Suprapubic skin (tissue), 4 donors: Measurements from ENCODE around the gene PIGQ.

ENCODE experiments used
- CTCF ChIP-seq, 2 donors: fragments of 200-600 bp in 1 of 2; fragments of 450-650 bp in 1 of 2; sonication (generic) in 1 of 2; IDR thresholded peaks; one replicate each; pipeline ENCODE4 v1.5.1; 2016 to 2019; ENCODE audit warnings: antibody characterized with exemption in 2 of 2, mild to moderate bottlenecking in 1 of 2, moderate library complexity in 1 of 2
- EP300 ChIP-seq: sonication (generic); formaldehyde crosslinking; IDR thresholded peaks from one replicate; pipeline ENCODE4 v1.6.1; 2017; ENCODE audit warnings: antibody characterized with exemption
- POLR2AphosphoS5 ChIP-seq, 3 donors: sonication (generic); formaldehyde crosslinking; IDR thresholded peaks; one replicate each; pipeline ENCODE4 v1.6.1; 2017; ENCODE audit warnings: antibody characterized with exemption in 3 of 3

GRCh38 chr16:595094-595528 lies 25.3 kb downstream of the PIGQ start:
- no peak for TF ChIP-seq EP300
- TF ChIP-seq CTCF (IDR thresholded peaks at IDR 0.05) = no peak
- no peak for TF ChIP-seq POLR2AphosphoS5 (IDR thresholded peaks at IDR 0.05)
